ENCODE measurements around the gene NPC2.

Gene NPC2

GRCh38 chr14:74528886-74529285 lies 35.8 kb upstream of the NPC2 start:
- no peak for TF ChIP-seq SIN3A (IDR thresholded peaks at IDR 0.05; ENCODE audit: borderline replicate concordance, insufficient read depth, low read length)
- no peak for TF ChIP-seq FOXP2 (optimal IDR thresholded peaks at IDR 0.05; ENCODE audit: borderline replicate concordance, extremely low read depth, extremely low read length, insufficient read depth)
- no peak for TF ChIP-seq REST (IDR thresholded peaks at IDR 0.05; ENCODE audit: insufficient read depth in 1 of 2, low read depth in 2 of 2, low read length in 2 of 2)
- no peak for TF ChIP-seq TAF1 (IDR thresholded peaks at IDR 0.05; ENCODE audit: borderline replicate concordance, insufficient read depth, low read length)
- no peak for TF ChIP-seq POLR2AphosphoS5 (IDR thresholded peaks at IDR 0.05; ENCODE audit: low read depth, low read length)

- TF ChIP-seq POLR2AphosphoS5 (IDR thresholded peaks at IDR 0.05; ENCODE audit: low read depth, low read length) = no peak
- TF ChIP-seq TAF1 (IDR thresholded peaks at IDR 0.05; ENCODE audit: borderline replicate concordance, insufficient read depth, low read length) = no peak
- no peak for TF ChIP-seq REST (IDR thresholded peaks at IDR 0.05; ENCODE audit: insufficient read depth in 1 of 2, low read depth in 2 of 2, low read length in 2 of 2)
- no peak for TF ChIP-seq SIN3A (IDR thresholded peaks at IDR 0.05; ENCODE audit: borderline replicate concordance, insufficient read depth, low read length)
- no peak for TF ChIP-seq FOXP2 (optimal IDR thresholded peaks at IDR 0.05; ENCODE audit: borderline replicate concordance, extremely low read depth, extremely low read length, insufficient read depth)
These were observed 35.3 kb upstream of the NPC2 start for GRCh38 chr14:74528406-74528805.

- no peak for TF ChIP-seq REST (IDR thresholded peaks at IDR 0.05; ENCODE audit: insufficient read depth in 1 of 2, low read depth in 2 of 2, low read length in 2 of 2)
- no peak for TF ChIP-seq SIN3A (IDR thresholded peaks at IDR 0.05; ENCODE audit: borderline replicate concordance, insufficient read depth, low read length)
- TF ChIP-seq FOXP2 (optimal IDR thresholded peaks at IDR 0.05; ENCODE audit: borderline replicate concordance, extremely low read depth, extremely low read length, insufficient read depth) = no peak
- no peak for TF ChIP-seq TAF1 (IDR thresholded peaks at IDR 0.05; ENCODE audit: borderline replicate concordance, insufficient read depth, low read length)
- no peak for TF ChIP-seq POLR2AphosphoS5 (IDR thresholded peaks at IDR 0.05; ENCODE audit: low read depth, low read length)
These were observed 34.7 kb upstream of the NPC2 start for GRCh38 chr14:74527736-74528280.

GRCh38 chr14:74526854-74527585 lies 33.9 kb upstream of the NPC2 start:
- no peak for TF ChIP-seq TAF1 (IDR thresholded peaks at IDR 0.05; ENCODE audit: borderline replicate concordance, insufficient read depth, low read length)
- TF ChIP-seq REST (IDR thresholded peaks at IDR 0.05; ENCODE audit: insufficient read depth in 1 of 2, low read depth in 2 of 2, low read length in 2 of 2) = no peak
- no peak for TF ChIP-seq FOXP2 (optimal IDR thresholded peaks at IDR 0.05; ENCODE audit: borderline replicate concordance, extremely low read depth, extremely low read length, insufficient read depth)
- no peak for TF ChIP-seq SIN3A (IDR thresholded peaks at IDR 0.05; ENCODE audit: borderline replicate concordance, insufficient read depth, low read length)
- TF ChIP-seq POLR2AphosphoS5 (IDR thresholded peaks at IDR 0.05; ENCODE audit: low read depth, low read length) = no peak
